Activated CD4-positive, alpha-beta T cell treated with anti-CD3 and anti-CD28 coated beads for 24 hours (primary cell): ENCODE data around the gene HS6ST1.

ENCODE experiments used
- DNase-seq, 2 donors: peaks; one replicate each; pipeline ENCODE4 v3.0.0-alpha.2; 2020; ENCODE audit warnings: low read depth in 2 of 2

HS6ST1 gene

DNA sequence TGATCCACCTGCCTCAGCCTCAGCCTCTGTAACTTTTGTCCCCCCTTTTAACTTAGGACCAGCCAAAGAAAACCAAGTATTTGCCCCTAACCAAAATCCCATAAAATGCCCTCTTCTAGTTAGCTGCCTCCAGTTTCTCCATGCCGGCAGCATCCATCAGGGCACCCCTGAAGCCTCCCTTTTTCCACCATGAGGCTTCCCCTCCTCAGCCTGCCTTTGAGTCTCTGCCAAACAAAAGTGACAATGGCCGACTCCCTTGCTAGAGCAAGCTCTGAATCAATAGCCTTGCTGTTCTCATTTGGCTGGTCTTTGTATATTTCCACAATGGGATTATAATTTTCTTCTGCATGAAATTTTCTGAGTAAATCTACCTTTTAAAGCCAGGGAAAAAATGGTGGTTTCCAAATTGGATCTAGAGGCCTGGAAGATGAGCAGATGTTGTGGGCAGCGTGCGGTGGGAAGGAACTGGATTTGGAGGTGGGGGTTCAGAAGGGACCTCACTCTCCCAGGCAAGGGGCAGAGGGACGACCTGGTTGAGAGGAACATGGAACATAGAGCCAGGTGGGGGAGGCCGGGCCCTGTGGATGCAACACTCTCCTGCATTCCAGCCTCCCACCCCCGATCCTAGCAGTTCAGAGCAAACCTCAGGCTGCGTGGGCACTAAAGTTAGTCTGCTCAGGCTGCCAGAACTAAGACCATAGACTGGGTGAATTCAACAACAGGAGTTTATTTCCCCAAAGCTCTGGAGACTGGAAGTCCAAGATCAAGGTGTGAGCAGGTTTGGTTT is 80.6 kb downstream of the HS6ST1 start:
- no peak for DNase-seq

DNA sequence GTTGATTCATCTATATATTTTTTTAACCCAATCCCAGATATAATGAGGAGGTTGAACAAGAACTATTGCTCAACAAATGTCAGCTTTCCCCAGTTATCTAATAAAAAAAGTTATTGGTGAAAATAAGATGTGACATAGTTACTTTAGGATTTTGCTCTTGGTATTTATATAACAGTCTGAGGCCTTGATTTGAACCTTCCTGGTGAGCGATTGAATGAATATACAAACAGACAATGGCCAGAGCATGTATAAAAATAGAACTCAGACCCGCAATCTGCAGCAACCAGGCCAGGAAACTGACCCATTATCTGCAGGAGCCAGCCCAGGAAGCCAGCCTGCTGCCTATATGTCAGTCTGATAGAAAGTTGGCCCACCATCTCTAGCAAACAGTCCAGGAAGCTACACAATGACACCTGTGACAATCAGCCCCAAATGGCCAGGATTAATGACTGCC is 81.6 kb downstream of the HS6ST1 start:
- no peak for DNase-seq

DNA sequence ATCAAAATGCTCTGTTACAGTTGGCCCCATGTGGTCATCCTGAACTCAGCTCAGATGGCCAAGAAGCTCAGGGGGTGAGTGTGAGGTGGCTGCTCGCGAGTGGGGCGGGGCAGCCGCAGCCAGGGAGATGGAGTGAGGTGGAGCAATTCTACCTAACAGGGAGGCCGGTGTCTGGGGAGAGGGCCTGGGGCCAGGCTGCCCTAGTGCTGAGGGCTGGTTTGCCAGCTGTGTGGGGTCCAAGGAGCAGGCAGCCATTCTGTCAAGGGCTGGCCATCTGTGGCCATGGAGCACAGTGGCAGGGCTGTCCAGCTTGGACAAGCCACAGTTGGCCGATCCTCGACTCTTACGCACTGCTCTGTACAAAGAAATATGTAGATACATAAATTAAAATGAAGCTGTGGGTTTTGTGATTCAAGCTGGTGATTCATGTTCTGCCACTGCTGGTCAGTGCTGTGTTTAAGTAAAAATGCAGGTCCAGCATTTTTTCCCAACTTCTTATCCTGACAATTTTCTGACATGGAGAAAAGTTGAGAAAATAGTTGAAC is 82.1 kb downstream of the HS6ST1 start:
- no peak for DNase-seq

DNA sequence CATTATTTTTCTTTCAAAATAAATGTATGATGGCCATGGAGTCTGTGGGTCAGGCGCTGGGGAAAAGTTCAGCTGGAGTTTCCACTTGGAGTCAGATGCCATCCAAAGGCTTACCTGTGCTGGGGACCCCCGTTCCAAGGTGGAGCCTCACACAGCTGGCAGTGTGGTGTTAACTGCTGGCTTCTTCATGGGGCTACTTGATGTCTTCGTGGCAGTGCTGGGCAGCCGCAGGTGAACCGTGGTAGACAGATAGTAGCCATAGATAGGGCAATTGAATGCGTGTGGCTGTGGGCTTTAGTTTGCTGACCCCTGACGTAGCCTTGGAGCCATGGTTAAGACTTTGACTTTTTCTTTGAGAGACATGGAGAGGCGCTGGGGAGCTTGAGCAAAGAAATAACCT is 83.1 kb downstream of the HS6ST1 start:
- no peak for DNase-seq

DNA sequence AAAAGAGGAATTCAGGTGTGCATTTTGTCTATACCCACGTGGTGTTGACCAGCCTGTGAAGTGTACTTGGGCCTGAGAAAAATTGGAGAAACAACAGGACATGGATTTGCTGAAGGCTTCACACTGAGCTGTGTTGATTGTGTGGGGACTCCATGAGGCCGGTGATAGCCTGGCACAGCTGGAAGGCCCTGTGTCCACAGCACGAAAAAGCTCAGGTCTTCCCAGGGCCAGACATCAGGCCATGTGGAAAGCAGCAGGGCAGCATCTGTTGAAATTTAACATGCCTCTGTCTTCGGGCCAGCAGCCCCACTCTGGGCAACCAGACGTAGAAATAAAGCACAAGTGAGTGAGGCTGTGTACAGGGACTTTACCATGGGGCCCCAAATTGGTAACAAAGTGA is 84.1 kb downstream of the HS6ST1 start:
- DNase-seq: no peak

DNA sequence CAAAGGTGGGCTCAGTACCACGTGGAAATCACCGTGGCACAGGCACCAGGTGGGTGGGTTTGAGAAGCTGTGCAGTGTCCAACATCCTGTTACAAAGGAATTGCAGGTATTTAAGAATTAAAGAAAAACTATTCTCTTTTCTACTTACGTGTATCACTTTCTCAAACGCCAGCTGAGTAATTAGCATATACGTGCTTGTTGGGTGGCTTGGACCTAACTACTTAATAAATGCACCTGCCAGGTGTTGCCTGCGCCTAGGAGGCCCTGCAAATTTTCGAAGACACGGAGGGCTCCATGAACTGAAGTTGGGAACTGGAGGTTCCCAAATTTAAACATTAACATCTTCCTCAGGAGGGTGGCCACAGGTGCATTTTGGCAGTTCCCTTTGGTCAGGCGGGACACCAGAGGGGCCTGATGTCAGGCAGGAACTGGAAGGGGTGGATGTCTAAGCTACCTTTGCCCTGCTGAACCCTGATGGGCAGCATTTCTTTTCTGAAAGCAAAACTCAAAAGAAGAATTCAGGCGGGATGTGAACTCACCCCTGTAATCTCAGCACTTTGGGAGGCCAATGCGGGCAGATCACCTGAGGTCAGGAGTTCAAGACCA is 84.8 kb downstream of the HS6ST1 start:
- no peak for DNase-seq

DNA sequence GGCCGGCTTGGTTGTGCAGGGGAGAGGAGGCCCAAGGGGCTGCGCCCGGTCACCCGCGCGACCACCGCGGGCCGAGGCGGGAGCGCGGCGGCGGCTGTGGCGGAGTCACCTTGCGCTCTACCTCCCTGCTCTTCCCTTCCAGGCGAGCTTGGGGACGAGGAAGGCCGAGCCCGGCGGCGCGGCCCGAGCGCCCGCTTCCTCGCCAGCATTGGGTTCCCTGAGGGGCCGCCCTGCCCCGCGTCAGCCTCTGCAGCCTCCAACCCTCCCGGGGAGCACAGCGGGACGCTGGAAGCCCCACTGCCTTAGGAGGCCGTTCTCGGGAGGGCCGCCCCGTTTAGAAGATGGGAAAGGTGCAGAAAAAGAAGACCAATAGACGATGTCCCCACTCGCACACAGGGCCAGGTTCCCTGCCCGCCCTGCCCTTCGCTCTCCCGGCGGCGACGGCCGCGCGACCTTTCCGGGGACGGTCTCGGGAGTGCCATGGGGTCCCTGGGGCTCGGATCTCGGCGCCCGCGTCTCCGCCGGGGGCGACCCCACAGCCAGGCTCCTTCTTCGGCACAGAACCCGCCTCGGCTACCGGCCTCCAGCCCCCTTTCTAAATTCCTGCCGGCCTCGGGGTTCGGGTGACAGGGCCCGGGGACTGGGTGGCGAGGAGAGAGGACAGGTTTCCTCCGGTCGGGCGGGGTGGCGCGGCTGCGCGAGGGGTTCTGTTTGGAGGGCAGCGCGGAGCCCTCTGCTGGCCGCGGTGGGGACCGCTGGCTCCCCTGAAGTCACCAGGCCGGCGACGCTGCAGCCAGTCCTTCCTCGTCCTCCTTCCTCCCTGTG is 85.5 kb downstream of the HS6ST1 start:
- peak; percentile 76 to 82 for DNase-seq

DNA sequence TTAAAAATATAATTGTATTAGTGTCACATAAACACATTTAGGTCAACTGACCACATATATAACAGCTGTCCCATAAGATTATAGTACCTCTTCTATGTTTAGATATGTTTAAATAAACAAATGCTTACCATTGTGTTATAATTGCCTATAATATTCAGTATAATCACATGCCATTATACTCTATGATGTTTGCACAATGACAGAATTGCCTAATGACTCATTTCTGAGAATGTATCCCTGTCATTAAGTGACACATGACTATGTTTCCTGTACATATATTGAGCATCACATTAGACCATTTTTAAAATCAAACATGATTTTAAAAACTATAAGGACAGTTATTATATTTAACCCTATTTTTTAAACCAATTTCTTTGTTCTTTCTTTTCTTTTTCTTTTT is 89.8 kb downstream of the HS6ST1 start:
- DNase-seq: no peak

DNA sequence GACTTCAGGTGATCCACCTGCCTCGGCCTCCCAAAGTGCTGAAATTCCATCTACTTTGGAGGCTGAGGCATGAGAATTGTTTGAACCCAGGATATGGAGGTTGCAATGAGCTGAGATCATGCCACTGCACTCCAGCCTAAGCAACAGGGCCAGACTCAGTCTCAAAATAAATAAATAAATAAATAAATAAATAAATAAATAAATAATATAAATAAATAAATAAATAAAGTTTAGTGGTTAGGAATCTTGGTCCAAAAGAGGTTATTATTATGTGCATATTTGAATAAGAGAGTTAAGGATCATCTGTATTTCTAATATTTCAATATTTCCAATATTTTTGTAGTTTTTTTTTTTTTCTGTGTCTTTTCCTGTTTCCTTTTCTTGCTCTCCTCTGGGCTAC is 90.8 kb downstream of the HS6ST1 start:
- DNase-seq: no peak

DNA sequence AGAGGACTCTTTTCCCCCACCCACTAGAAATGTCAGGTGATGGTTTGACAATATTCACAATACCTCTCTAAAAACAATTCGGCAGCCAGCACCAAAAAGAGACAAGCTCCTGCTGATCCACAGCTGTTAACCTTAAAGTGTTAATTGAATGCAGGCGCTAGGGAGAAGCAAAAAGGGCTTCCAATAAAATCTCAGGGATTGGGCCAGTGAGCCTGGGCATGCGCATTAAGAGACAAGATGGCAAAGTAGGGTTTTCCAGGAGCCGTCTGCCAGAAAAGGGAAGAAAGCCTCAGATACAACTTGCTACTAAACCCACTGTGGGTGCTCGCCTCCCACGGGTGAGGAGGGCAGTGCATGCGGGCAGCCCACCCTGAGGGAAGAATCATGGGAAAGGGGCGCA is 98.8 kb downstream of the HS6ST1 start:
- no peak for DNase-seq

DNA sequence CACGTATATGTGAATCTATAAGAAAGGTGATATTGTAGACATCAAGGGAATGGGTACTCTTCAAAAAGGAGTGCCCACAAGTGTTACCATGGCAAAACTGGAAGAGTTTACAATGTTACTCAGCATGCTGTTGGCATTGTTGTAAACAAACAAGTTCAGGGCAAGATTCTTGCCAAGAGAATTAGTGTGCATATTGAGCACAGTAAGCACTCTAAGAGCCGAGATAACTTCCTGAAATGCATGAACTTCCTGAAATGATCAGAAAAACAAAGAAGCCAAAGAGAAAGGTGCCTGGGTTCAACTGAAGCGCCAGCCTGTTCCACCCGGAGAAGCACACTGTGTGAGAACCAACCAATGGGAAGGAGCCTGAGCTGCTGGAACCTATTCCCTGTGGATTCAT is 101.0 kb downstream of the HS6ST1 start:
- DNase-seq: no peak

DNA sequence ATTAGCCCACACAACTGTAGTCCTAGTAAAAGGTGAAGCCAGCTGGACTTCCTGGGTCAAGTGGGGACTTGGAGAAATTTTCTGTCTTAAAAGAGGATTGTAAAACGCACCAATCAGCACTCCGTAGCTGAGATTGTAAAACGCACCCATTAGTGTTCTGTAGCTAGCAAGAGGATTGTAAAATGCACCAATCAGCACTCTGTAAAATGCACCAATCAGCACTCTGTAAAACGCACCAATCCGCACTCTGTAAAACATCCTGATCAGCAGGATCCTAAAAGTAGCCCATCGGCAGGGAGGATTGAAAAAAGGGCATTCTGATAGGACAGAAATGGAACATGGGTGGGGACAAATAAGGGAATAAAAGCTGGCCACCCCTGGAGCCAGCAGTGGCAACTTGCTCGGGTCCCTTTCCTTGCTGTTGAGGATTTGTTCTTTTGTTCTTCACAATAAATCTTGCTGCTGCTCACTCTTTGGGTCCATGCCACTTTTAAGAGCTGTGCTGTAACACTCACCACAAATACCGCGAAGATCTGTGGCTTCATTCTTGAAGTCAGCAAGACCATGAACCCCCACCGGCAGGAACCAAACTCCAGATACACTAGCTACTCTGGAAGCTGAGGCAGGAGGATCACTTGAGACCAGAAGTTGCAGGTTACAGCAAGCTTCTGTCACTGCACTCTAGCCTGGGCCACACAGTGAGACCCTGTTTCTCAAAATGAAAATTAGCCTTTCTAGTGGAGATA is 102.6 kb downstream of the HS6ST1 start:
- no peak for DNase-seq
